GM21825 (cell line): ENCODE results near the gene SSC5D.
"Not testable (repeated sequence)": the region's sequence is repeated elsewhere in the genome, so short reads cannot be mapped to it uniquely, and the experiment has no call there.

Experiments used
- ATAC-seq: cut with Tn5 transposase; IDR thresholded peaks from one replicate; pipeline ENCODE4 v1.9.1; 2021; ENCODE audit warnings: mild to moderate bottlenecking, moderate library complexity; ENCODE audit not compliant: unreplicated experiment

Gene SSC5D

GRCh38 chr19:55486043-55486970 lies 1.9 kb upstream of the SSC5D start:
- ATAC-seq = no peak

DNA sequence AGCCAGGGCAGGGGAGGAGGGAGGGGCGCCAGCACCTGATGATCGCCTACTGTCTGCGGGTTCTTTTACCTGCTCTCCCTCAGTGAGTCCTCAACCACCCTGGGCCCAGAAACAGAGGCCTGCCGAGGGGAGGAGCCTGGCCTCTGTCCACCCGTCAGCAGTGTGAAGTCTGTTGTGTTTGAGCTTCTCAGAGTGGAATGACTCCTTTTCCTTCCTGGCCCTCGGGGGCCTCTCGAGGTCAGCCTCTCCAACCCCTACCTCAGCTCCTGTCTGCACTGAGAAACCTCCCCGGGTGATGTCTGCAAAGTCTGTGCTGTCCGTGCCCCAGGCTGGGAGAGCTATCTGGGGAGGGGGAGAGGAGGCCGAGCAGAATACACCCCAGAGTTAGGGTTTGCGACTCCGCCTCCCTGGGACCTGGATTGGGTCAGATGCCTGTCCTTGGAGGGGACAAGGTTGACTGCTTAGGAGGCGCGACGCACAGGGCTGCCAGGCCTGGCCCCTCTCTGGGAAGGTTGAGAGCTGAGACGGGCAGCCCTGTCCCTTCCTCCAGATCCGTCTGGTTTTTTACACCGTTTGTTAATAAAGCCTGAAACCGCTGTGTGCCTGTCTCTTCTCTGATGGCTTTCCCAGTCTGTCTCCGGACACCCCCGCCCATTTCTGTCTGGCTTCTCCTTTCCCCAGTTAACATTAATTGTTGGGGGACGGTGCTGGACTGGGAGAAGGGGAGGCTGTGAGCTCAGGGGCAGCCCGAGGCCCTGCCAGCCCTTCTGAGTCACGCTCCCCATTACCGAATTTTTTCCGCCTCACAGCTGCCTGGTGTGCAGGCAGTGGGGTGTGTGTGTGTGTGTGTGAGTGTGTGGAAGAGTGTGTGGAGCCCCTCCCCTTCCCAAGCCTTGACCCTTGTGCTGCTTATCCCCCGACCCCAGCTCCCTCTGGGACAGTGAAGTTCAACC lies 989 bp upstream of the SSC5D start:
- no peak for ATAC-seq

GRCh38 chr19:55488986-55489710 lies 912 bp downstream of the SSC5D start:
- no peak for ATAC-seq

DNA sequence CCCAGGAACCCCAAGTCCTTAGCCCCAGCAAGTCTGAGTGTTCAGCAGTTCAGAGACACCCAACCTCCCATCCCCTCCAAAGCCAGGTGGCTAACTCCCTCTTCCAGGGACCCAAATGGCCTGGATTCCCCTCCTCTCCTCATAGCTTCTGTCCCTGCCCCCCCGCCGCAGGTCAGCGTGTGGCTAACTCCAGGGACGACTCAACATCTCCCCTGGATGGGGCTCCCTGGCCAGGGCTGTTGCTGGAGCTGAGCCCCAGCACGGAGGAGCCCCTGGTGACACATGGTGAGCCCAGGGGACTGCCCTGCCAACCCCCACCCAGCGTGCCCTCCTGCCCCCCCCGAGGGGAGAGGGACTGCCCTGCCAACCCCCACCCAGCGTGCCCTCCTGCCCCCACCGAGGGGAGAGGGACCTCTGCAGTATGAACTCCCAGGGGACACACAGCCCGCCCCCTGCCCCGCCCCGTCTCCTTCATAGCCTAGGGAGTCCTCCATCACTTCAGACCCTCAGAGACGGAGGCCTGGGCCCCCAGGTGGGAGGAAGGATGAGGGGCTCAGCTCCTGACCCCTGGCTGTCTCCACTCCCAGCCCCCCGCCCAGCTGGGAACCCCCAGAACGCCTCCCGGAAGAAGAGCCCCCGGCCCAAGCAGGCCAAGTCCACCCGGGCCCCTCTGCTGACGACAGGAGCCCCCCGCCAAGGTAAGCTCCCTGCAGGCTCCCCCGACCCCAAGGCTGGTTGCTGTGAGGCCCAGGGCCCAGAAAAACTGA lies 1.7 kb downstream of the SSC5D start:
- ATAC-seq = no peak

- no peak for ATAC-seq
Observed at GRCh38 chr19:55490478-55491432, 2.5 kb downstream of the SSC5D start.

GRCh38 chr19:55491546-55492360 lies 3.5 kb downstream of the SSC5D start:
- ATAC-seq = no peak

GRCh38 chr19:55492362-55492944 lies 4.2 kb downstream of the SSC5D start:
- ATAC-seq = no peak

- no peak for ATAC-seq
Observed at GRCh38 chr19:55493052-55493644, 4.9 kb downstream of the SSC5D start.

GRCh38 chr19:55493645-55494171 lies 5.5 kb downstream of the SSC5D start:
- no peak for ATAC-seq

DNA sequence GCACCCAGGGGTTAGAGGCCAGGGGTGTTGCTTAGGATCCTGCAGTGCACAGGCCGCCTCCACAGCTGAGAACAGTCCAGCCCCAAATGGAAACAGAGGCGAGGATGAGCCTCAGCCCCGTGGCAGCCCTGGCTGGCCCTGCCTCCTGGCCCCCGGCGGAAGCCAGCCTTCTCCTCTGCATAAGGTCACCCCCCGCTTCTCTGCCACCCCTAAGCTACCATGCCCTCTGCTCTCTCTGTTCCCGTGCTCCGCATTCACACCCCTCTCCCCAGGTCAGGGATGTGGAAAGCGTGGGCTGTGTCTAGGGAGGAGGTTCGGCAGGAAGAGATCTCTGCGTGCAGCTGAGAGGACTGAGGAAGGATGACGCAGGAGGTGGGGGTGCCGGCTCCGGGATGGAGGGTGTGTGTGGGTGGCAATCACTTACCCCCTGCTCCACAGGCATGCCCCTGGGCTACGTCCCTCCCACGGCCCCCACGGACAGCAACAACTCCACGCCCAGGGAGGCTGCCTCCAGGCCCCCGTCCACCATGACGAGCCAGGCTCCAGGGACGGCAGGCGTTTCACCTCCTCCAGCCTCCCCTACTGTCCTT lies 6.0 kb downstream of the SSC5D start:
- no peak for ATAC-seq

DNA sequence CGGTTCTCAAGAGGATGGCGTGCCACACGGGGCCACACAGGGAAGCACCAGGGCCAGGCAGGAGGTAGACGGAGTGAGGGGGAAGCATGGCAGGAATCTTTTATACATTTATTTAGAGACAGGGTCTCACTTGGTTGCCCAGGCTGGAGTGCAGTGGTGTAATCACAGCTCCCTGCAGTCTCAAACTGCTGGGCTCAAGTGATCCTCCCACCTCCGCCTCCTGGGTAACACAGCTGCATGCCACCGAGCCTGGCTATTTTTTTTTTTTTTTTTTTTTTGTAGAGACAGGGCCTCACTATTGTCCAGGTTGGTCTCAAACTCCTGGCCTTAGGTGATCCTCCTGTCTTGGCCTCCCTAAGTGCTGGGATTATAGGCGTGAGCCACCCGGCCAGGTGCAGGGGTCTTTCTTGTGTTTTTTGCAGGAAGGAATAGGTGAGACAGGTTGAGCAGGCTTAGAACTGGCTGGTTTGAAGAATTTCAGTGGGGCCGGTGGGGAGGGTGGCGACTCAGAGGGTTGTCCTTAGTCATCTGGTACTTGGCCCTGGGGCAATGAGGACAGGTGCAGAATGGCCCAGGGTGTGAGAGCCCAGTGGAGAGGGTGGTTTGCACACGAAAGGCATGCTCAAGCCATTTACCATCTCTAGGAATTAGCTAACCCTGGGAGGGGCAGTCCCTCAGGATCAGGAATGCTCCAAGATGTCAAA lies 7.6 kb downstream of the SSC5D start:
- ATAC-seq = no peak

DNA sequence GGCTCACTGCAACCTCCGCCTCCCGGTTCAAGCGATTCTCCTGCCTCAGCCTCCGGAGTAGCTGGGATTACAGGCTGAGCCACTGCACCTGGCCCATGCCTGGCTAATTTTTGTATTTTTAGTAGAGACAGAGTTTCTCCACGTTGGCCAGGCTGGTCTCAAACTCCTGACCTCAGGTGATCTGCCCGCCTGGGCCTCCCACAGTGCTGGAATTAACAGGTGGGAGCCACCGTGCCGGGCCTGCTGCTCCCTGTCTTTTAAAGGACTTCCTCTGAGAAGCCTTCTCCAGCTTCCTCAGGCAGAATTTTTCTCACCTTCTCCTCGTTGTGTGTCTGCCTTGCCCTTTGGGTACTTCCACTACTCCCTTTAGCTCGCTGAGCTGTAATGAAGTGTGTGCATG lies 8.6 kb downstream of the SSC5D start:
- not testable (repeated sequence) for ATAC-seq

- no peak for ATAC-seq
Observed at GRCh38 chr19:55497763-55498162, 9.5 kb downstream of the SSC5D start.

GRCh38 chr19:55498246-55498840 lies 10.1 kb downstream of the SSC5D start:
- ATAC-seq = no peak

DNA sequence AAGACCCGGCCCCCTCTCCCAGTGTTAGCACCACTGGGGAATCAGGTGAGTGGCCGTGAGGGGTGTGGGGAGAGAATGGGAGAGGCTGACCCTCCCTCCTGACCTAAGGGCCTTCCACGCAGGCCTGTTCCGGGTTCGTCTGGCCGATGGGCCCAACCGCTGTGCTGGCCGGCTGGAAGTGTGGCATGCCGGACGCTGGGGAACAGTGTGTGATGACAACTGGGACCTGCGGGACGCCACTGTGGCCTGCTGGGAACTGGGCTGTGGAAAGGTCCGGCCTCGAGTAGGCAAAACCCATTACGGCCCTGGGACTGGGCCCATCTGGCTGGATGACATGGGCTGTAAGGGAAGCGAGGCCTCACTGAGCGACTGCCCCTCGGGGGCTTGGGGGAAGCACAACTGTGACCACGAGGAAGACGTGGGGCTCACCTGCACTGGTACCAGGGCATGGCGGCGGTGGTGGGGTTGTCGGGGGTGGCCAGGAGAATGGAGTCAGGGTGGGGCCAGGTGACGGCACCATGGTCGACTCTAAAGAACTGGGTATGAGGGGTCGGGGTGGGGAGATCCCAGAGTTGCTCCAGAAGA lies 12.2 kb downstream of the SSC5D start:
- no peak for ATAC-seq
